Endothelial cell of umbilical vein (primary cell): ENCODE results near the gene RGR. TPM values are rescaled to one million over a fixed set of nuclear protein-coding genes. Genes with fewer than 3 reads are reported as not detected.

Experiments used
- BruUV-seq: library from RNA; stranded (reverse); fragments of 400-500 nt; replicated peaks from 2 replicates; lab custom pipeline; 2021; lab: Mats Ljungman, UMichigan
- CTCF ChIA-PET: fragments of 300-600, 350-600 bp; sonication (Branson Sonifier 250); formaldehyde crosslinking; loops from one replicate; lab custom pipeline; 2021; ENCODE audit warnings: antibody characterized with exemption, inconsistent platforms; lab: Charles Lee
- POLR2A ChIA-PET: fragments of 300-600, 350-600 bp; sonication (Branson Sonifier 250); formaldehyde crosslinking; loops from one replicate; lab custom pipeline; 2021; ENCODE audit warnings: antibody characterized with exemption, inconsistent platforms; lab: Charles Lee
- DNase-seq: peaks from one replicate; pipeline ENCODE4 v3.0.0-alpha.2; 2011; ENCODE audit warnings: low read depth, low spot score
- FAIRE-seq: peaks from 2 replicates; lab custom pipeline; 2011; peaks lifted over from hg19 to GRCh38; lab: Jason Lieb, UNC
- H2AFZ ChIP-seq: 2 replicates; pipeline ENCODE4 v1.6.0; 2012; ENCODE audit warnings: low read depth, low read length, control low read depth, inconsistent platforms
- H3K27ac ChIP-seq: 2 replicates; pipeline ENCODE4 v1.5.1; 2011; ENCODE audit warnings: low read depth, mild to moderate bottlenecking, control low read depth, low read length, moderate library complexity; ENCODE audit not compliant: insufficient read depth
- H3K27me3 ChIP-seq, 2 experiments: 2 replicates each; pipeline versions ENCODE4 v1.6.0 to v1.6.1; 2011; ENCODE audit warnings: low read length in 2 of 2, mixed read lengths in 1 of 2; ENCODE audit not compliant: control insufficient read depth in 2 of 2, insufficient read depth in 2 of 2
- H3K36me3 ChIP-seq, 2 experiments: 2 replicates in 1 of 2; 3 replicates in 1 of 2; pipeline ENCODE4 v1.5.1; 2011; ENCODE audit warnings: low read length in 2 of 2, mild to moderate bottlenecking in 1 of 2, moderate library complexity in 1 of 2; ENCODE audit not compliant: control insufficient read depth in 2 of 2, insufficient read depth in 2 of 2; ENCODE audit errors: extremely low read depth in 1 of 2
- H3K4me1 ChIP-seq: 3 replicates; pipeline ENCODE4 v1.5.1; 2011; ENCODE audit warnings: mild to moderate bottlenecking, low read length; ENCODE audit not compliant: control insufficient read depth, insufficient read depth; ENCODE audit errors: extremely low read depth
- H3K4me2 ChIP-seq: 2 replicates; pipeline ENCODE4 v1.6.1; 2011; ENCODE audit warnings: low read length, control low read depth, mixed read lengths; ENCODE audit not compliant: insufficient read depth
- H3K4me3 ChIP-seq, 3 experiments: fragments of 200-600 bp in 1 of 3; sonication (generic), shearing (Covaris generic) in 1 of 3; replicated peaks in 1 of 3; 2 replicates each; pipeline ENCODE4 v1.5.1; 2011 to 2016; ENCODE audit warnings: control low read depth in 3 of 3, low read length in 3 of 3, mild to moderate bottlenecking in 2 of 3, inconsistent platforms in 1 of 3, low read depth in 1 of 3, moderate library complexity in 1 of 3; ENCODE audit not compliant: insufficient read depth in 1 of 3
- H3K79me2 ChIP-seq: 2 replicates; pipeline ENCODE4 v1.6.0; 2012; ENCODE audit warnings: low read length, inconsistent platforms; ENCODE audit not compliant: control insufficient read depth, insufficient read depth
- H3K9ac ChIP-seq: replicated peaks from 2 replicates; pipeline ENCODE3; 2011; ENCODE audit warnings: low read length, control low read depth; ENCODE audit not compliant: insufficient read depth; ENCODE audit errors: extremely low read depth
- H3K9me1 ChIP-seq: replicated peaks from 3 replicates; pipeline ENCODE4 v1.6.0; 2011; ENCODE audit warnings: mild to moderate bottlenecking, low read length; ENCODE audit not compliant: control insufficient read depth, insufficient read depth; ENCODE audit errors: extremely low read depth
- H3K9me3 ChIP-seq: replicated peaks from 2 replicates; pipeline ENCODE4 v1.5.1; 2012; ENCODE audit warnings: low read length, inconsistent platforms; ENCODE audit not compliant: control insufficient read depth, insufficient read depth
- H4K20me1 ChIP-seq: replicated peaks from 2 replicates; pipeline ENCODE3; 2011; ENCODE audit warnings: mild to moderate bottlenecking, low read length; ENCODE audit not compliant: control insufficient read depth, insufficient read depth; ENCODE audit errors: extremely low read depth
- EZH2 ChIP-seq: IDR thresholded peaks from 2 replicates; pipeline ENCODE4 v1.6.1; 2012; ENCODE audit warnings: borderline replicate concordance, low read depth, mild to moderate bottlenecking, moderate library complexity, low read length, inconsistent platforms; ENCODE audit not compliant: severe bottlenecking
- FOS ChIP-seq: IDR thresholded peaks from 2 replicates; pipeline ENCODE4 v1.6.1; 2011; ENCODE audit warnings: mild to moderate bottlenecking, low read length, moderate library complexity, borderline replicate concordance; ENCODE audit not compliant: insufficient read depth
- GATA2 ChIP-seq: IDR thresholded peaks from 2 replicates; pipeline ENCODE4 v1.7.0; 2011; ENCODE audit warnings: low read depth, mild to moderate bottlenecking, moderate library complexity, mixed read lengths, low read length; ENCODE audit not compliant: insufficient read length, insufficient read depth
- JUN ChIP-seq: IDR thresholded peaks from 2 replicates; pipeline ENCODE4 v1.6.1; 2011; ENCODE audit warnings: borderline replicate concordance, low read depth; ENCODE audit not compliant: insufficient read length, insufficient read depth
- MYC ChIP-seq: IDR thresholded peaks from one replicate; pipeline ENCODE4 v1.6.1; 2011; ENCODE audit warnings: mild to moderate bottlenecking, low read depth, low read length
- POLR2A ChIP-seq: IDR thresholded peaks from 2 replicates; pipeline ENCODE4 v1.6.1; 2012; ENCODE audit warnings: low read depth, mild to moderate bottlenecking, control low read depth, low read length
- POLR2AphosphoS5 ChIP-seq: IDR thresholded peaks from 2 replicates; pipeline ENCODE4 v1.6.1; 2012; ENCODE audit warnings: low read depth, mild to moderate bottlenecking, control low read depth, low read length, moderate library complexity; ENCODE audit not compliant: insufficient read depth
- dilution Hi-C: fragments of 300-500 bp; cut with MboI; formaldehyde crosslinking; loops from one replicate; pipeline ENCODE4 v1.15.0; 2019; ENCODE audit warnings: low sequenced_read_pairs; ENCODE audit not compliant: extremely low pct_ligation_motif_present
- intact Hi-C: fragments of 100-400 bp; cut with micrococcal nuclease; formaldehyde crosslinking; loops from one replicate; pipeline ENCODE4 v1.10.0; 2022
- polyA plus RNA-seq, 4 experiments: library from polyadenylated mRNA; depleted of rRNA in 3 of 4; stranded (reverse) in 3 of 4; unstranded in 1 of 4; fragments of >200 nt; gene quantifications; 2 replicates each; pipeline versions ENCODE4 v1.2.1 to v1.2.3, GENCODE V29; 2011 to 2012; ENCODE audit warnings: missing spikeins in 1 of 4
- total RNA-seq: library from RNA; stranded (reverse); gene quantifications from 2 replicates; pipeline ENCODE4 v1.2.3, GENCODE V29; 2021
- TF ChIP-seq, protein P1 (sequence below), 2 donors: IDR thresholded peaks; 1 replicate in 1 of 2; 2 replicates in 1 of 2; pipeline ENCODE4 v1.5.1; 2011; ENCODE audit warnings: low read length in 2 of 2, mild to moderate bottlenecking in 2 of 2, moderate library complexity in 2 of 2, control low read depth in 1 of 2, inconsistent platforms in 1 of 2, low read depth in 1 of 2; ENCODE audit not compliant: insufficient read depth in 1 of 2; ENCODE audit errors: extremely low read depth in 1 of 2
- TF ChIP-seq, protein P2 (sequence below): IDR thresholded peaks from 2 replicates; pipeline ENCODE4 v1.6.1; 2011; ENCODE audit not compliant: insufficient read depth, insufficient read length

Gene RGR
- total and polyA plus RNA-seq, 2 donors (not counting 3 experiments of a cell fraction or from before 2014, with no cell fraction given): not detected

DNA sequence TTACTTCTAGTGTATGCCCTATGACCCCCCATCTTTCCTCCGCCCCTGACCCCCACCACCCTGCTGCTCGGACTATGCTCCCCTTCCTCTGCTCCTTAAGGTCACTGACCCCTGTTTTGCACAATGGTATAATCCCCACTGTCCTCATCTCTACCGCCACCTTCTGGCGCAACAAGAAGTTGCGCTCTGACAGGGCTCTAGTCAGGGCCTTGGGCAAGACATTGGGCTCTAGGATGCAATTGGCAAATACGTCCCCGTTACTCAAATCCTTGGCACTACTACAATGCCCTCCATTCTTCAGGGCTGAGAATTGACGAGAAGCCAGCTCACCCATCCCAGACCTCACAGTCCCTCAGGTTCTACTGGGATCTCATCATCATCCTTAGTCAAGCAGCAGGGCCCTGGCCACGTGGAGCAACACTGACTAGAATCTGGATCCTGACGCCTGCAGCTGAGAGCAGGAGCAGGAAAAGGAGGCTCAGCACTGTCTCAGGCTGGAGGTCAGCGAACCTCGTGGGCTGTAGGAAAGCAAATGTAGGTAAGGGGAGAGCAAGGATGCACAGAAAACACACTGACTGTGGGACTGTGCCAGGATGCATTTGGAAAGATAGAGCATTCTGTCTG is 30.1 kb upstream of the RGR start:
- Histone ChIP-seq H3K4me2 (no peak overlapping the region), H3K4me3 (no peak overlapping the region), H2AFZ (no peak overlapping the region), H3K4me1 (no peaks in the 10 kb centered on the region), H3K9me1 (no peaks in the 10 kb centered on the region), H3K9me3 (no peaks in the 10 kb centered on the region), H3K9ac (no peak overlapping the region), H4K20me1 (no peaks in the 10 kb centered on the region), H3K27ac (no peak overlapping the region), H3K79me2 (no peaks in the 10 kb centered on the region), H3K27me3 (peaks cover 0 to 5% of the 10 kb centered on the region in 2 experiments), H3K36me3 (no peaks in the 10 kb centered on the region)
- no peak for TF ChIP-seq FOS
- TF ChIP-seq, protein P1, sequence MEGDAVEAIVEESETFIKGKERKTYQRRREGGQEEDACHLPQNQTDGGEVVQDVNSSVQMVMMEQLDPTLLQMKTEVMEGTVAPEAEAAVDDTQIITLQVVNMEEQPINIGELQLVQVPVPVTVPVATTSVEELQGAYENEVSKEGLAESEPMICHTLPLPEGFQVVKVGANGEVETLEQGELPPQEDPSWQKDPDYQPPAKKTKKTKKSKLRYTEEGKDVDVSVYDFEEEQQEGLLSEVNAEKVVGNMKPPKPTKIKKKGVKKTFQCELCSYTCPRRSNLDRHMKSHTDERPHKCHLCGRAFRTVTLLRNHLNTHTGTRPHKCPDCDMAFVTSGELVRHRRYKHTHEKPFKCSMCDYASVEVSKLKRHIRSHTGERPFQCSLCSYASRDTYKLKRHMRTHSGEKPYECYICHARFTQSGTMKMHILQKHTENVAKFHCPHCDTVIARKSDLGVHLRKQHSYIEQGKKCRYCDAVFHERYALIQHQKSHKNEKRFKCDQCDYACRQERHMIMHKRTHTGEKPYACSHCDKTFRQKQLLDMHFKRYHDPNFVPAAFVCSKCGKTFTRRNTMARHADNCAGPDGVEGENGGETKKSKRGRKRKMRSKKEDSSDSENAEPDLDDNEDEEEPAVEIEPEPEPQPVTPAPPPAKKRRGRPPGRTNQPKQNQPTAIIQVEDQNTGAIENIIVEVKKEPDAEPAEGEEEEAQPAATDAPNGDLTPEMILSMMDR (IDR thresholded peaks at IDR 0.05; ENCODE audit: extremely low read depth in 1 of 2, insufficient read depth in 1 of 2, low read depth in 1 of 2, low read length in 2 of 2): peak; percentile 29 to 42
- no TSS peak for BruUV-seq
- no peak for FAIRE-seq
- ChIA-PET CTCF (interaction anchor here (0.6 to 1.7 kb wide), 4 partner anchors 12 to 67 kb away, joined by 3 to 6 read pairs (median 4); no protein-coding TSS in a partner anchor), POLR2A (no interaction called here)
- dilution Hi-C loops (no loop called here), intact Hi-C loops (no loop called here)
- no peak for DNase-seq

DNA sequence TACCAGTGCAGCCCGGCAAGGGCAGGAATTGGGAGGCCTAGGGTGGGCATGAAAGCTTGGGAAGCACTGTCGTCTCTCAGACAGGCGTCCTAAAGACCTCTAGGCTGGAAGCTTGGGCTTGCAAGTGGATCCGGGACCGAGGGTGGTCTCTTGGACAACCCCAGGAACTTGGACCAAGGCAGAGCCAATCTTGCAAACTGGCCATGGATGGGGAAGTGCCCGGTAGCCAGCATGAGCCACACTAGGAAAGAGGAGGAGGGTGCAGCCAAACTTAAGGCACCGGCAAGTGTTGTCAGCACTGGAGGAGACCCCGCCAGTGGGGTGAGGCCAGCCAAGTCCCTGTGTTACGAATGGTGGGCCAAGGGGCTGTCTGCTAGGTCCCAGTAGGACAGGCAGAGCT is 28.0 kb upstream of the RGR start:
- Histone ChIP-seq H2AFZ (no peak overlapping the region), H3K79me2 (no peaks in the 10 kb centered on the region), H3K4me1 (no peaks in the 10 kb centered on the region), H3K27ac (no peak overlapping the region), H3K9ac (no peak overlapping the region), H3K9me1 (no peaks in the 10 kb centered on the region), H3K4me2 (no peak overlapping the region), H3K4me3 (no peak overlapping the region), H3K27me3 (peaks cover 0 to 5% of the 10 kb centered on the region in 2 experiments), H3K36me3 (no peaks in the 10 kb centered on the region), H3K9me3 (no peaks in the 10 kb centered on the region), H4K20me1 (no peaks in the 10 kb centered on the region)
- CTCF ChIA-PET: interaction anchor here (1.1 to 1.2 kb wide), 2 partner anchors 20 to 320 kb away, joined by 3 read pairs; no protein-coding TSS in a partner anchor
- TF ChIP-seq MYC: no peak
- no peak for TF ChIP-seq FOS
- TF ChIP-seq, protein P1 (IDR thresholded peaks at IDR 0.05; ENCODE audit: extremely low read depth in 1 of 2, insufficient read depth in 1 of 2, low read depth in 1 of 2, low read length in 2 of 2): no peak
- TF ChIP-seq EZH2: no peak
- TF ChIP-seq POLR2AphosphoS5: no peak
- TF ChIP-seq JUN: no peak
- no peak for TF ChIP-seq POLR2A
- TF ChIP-seq, protein P2, sequence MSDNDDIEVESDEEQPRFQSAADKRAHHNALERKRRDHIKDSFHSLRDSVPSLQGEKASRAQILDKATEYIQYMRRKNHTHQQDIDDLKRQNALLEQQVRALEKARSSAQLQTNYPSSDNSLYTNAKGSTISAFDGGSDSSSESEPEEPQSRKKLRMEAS: no peak
- TF ChIP-seq GATA2: no peak
- DNase-seq (no peak), FAIRE-seq (no peak)
- POLR2A ChIA-PET: no interaction called here
- BruUV-seq: no TSS peak
- dilution Hi-C loops: no loop called here
- intact Hi-C loops: no loop called here
